C4-2B (cell line): ENCODE data around the gene GFRA1.

ENCODE experiments used
- ZFX ChIP-seq: fragments of 450-650 bp; IDR thresholded peaks from 2 replicates; pipeline ENCODE4 v1.6.1; 2017
- TF ChIP-seq, protein P1 (sequence below): fragments of 450-650 bp; conservative IDR thresholded peaks from 2 replicates; pipeline ENCODE4 v1.5.1; 2017; ENCODE audit warnings: mild to moderate bottlenecking

DNA sequence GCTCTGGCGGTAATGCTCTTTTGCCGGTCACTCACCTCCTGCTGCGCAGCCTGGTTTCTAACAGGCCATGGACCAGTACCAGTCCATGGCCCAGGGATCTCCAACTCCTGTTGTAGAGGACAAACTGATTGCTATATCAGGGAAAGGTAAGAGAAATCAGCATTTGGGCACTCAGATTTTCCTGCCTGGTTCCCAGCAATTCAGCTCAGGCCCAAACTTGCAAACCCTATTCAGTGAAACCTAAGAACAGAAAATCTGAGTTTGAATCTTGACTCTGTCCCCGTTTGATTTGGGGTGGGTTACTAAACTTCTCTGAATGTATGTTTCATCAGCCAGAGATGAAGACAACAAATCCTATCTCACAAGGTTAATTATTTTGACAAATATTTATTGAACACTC, 77.4 kb downstream of the GFRA1 start:
- TF ChIP-seq, protein P1, sequence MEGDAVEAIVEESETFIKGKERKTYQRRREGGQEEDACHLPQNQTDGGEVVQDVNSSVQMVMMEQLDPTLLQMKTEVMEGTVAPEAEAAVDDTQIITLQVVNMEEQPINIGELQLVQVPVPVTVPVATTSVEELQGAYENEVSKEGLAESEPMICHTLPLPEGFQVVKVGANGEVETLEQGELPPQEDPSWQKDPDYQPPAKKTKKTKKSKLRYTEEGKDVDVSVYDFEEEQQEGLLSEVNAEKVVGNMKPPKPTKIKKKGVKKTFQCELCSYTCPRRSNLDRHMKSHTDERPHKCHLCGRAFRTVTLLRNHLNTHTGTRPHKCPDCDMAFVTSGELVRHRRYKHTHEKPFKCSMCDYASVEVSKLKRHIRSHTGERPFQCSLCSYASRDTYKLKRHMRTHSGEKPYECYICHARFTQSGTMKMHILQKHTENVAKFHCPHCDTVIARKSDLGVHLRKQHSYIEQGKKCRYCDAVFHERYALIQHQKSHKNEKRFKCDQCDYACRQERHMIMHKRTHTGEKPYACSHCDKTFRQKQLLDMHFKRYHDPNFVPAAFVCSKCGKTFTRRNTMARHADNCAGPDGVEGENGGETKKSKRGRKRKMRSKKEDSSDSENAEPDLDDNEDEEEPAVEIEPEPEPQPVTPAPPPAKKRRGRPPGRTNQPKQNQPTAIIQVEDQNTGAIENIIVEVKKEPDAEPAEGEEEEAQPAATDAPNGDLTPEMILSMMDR, result no peak
- no peak for TF ChIP-seq ZFX
